ENCODE results near the gene UQCC2.

UQCC2 gene

DNA sequence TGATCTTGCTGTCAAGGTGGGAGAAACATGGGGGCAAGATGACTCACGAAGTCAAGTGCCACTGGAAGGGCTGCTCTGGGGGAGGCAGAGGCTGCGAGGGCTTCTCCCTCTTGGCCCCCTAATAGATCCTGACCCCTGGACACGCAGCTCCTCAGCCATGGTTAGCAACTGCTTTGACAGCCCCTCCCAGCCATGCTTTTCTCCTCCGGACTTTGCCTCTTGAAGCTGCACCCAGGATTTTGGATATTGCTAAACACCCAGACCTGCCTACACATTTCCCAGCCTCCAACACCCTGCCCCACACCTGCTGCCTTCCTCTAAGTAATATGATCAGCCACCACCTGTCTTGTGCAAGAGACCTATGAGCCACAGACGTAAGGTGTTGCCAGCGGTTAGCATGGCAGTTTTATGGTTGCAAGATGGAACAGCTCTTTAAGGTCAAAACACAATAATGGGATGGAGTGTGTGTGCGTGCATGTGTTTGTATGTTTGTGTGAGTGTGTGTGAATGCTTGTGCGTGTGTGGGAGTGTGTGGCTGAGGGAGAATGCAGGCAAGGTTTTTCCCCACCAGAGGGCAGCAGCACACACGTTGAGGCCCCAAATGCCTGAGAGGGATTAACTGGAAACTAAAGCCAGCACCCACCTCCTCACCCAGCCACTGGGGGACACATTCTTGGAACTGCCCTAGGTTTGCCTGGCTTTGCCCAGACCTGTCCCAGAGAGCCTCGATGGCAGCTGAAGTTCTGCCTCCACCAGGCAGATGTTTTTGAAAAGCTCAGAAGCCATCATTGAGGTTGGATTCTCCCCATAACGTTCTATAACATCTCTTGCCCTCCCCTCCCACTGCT, 32.7 kb upstream of the UQCC2 start:
- peak; percentile 89 for DNase-seq

DNA sequence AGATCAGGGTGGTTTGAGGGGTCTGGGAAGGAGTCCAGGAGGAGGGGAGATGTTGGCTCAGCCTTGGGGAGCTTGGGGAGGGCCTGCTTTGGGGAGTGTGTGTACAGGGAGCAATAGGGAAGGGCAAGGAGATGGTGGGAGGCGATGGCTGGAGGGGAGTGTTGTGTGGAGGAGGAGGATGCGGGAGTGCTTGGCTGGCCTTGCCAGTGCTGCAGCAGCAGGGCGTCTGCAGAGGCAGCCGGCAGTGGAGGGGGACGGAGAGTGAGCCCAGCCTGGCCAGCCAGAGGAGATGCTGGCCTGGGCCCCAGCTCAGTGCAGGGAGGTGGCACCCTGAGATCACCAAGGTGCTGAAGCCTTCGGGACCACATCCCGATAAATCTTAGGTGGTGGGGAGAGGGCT, 31.3 kb upstream of the UQCC2 start:
- DNase-seq: peak; percentile 44

DNA sequence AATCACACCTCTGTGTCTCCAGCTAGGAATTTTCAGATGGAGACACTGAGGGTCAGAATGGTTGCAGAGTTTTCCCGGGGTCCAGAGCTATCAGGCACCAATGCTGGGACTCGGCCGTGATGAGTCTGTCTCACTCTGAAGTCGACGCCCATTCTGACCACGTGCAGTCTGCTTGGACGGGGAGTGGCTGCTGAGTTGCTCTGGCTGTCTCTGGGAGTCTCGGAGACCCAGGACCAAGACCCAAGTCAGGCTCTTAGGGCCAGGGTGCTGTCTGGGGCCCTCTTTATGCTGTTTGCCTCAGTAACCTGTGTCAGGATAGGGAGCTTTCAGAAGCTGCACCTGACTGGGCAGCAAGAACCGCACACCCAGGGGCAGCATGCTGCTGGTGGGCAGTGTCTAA, 30.6 kb upstream of the UQCC2 start:
- no peak for DNase-seq

DNA sequence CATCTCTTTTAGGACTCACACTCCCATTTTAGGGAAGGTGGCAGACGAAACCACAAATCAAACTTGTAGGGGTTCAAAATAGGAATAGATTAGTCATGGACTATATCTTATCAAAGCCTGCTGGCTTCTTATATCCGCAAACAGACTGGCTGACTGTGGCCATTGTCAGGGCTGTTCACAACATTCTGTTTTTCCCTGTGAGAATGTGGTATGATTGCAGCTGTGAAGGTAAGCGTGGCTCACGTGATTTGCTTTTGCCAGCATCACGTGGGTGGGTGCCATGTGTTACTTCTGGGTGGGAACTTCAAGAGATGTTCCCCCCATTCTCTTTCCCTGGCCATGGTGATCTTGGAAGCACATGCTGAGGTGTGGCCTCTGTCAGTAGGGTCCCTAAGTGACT, 29.3 kb upstream of the UQCC2 start:
- DNase-seq: no peak

DNA sequence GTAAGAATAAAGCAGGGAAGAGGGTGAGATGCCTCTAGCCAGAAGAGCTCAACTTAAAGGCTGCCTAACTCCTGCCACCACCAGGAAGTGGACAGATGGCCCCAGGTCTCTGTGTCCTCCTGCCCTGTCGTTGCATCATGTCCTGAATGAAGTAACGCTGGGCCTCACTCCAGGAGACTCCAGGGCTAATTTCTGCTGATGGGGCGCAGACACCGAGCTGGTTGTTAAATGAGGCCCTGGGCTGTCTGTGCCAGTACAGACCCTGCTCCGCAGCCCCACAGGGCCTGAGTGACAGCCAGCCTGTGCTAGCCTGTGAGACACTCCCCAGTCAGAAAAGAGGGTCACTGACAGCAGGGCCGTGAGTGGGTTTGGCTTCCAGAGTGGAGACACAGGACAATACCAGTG, 28.7 kb upstream of the UQCC2 start:
- DNase-seq: peak; percentile 13

DNA sequence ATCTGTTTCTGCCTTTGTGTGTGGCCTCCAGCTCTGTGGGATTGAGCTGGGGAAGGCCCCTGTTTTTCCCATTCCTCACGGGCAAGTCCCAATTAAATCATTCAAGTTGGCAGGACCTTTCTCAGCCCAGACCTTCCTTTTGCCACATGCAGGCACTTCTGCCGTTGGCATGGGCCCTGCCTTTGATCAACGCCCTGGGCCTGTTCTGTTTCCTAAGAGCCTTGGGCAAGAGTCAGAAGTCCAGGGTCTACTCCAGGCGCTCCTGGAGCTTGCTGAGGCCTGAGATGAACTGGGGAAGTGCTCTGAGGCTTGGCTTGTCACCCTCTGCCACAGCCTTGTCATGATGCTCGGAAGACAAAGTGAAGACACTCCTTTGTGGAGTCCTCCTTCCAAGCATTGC, 28.1 kb upstream of the UQCC2 start:
- no peak for DNase-seq

DNA sequence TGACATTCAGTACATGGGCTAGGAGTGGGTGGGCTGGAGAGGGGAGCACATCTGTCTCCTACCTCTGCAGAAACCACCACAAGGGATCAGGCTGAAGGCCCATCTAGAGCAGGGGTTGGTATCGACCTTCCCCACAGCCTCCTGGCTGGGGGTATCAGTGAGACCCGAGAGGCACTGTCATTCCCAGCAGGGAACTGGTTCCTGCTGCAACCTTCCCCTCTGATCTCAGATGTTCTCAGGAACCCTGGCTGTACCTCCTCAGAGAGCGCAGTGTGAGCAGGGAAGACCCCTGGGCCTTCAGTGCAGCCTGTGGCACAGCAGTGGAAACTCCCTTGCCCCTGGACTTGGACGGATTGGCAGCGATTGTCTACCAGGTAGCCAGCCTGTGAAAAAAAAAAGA, 27.4 kb upstream of the UQCC2 start:
- DNase-seq: no peak

DNA sequence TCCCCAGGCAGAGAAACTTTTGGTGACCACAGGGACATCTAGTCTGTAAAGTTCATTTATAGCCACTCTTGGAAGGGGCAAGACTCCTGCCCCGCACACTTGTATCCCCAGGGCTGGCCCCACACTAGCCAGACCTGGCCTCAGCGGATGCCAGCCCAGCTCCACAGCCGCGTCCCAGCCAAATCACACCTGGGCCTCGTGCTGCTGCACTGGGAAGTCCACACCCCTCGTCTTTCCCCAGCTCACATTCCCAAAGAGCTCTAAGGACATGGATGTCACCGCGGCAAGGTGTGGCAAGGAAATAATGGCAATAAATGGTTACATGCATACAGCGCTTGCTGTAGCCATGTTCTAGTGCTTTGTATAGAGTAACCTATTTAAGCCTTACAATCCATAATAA, 26.7 kb upstream of the UQCC2 start:
- DNase-seq: no peak

DNA sequence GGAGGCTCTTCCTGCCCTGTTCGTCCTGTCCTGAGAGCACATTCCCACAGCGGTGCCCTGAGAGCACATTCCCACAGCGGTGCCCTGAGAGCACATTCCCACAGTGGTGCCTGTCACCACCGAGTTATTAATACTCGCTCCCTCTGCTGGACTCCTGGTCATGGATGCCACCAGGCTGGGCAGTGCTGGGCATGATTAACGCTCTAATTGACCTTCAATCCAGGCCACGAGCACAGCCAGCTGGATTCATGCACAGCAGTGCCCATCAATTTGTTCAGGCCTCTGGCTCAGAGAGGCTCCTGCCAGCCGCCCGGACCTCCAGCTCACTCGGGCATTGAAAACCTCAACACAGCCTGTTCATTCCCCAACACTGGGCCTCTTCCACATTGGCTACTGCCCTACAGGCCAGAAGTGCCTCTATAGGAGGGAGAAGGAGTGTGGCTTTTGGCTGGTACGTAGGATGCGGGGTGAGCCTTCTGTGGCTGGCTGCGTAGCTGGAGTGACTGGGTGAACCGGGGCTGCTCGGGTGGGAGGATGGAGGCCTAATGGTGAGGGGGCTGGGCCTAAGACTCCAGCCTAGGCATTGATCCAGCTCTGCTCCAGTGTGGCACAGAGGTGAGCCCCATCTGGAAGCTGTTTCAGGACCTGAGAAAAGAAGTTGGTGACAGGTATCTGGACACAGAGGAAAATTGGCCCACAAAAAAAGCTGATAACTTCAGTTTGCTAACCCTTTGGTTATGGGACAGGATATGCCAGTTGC, 25.9 kb upstream of the UQCC2 start:
- DNase-seq: no peak

DNA sequence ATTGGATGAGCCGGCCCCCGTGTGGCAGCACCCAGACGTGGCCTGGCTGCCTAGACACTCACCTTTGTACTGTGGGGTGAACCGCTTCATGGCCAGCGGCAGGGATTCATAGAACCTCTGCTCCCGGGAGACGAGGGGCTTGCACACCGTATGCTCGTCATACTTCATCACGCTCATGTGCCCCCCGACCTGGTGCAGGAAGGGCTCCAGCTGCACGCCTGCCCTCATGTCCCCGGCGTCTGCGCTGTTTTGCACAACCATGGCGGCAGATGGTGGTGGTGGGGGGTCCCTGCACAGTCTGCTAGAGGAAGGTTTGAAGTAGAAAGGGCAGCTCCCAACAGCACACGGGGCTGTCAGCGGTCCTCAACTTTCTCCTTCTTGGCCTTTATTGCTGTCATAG, 23.7 kb upstream of the UQCC2 start:
- no peak for DNase-seq

DNA sequence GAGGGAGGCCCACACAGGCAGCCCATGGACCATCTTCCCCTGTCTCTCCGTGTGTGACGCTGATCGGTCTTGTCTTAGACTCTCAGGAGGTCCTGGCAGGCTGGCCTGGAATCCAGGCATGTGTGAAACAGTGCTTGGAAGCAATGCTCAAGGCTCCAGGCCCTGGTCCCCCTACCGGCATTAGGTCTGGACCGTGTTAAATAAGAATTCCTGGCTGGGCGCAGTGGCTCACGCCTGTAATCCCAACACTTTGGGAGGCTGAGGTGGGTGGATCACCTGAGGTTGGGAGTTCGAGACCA, 22.2 kb upstream of the UQCC2 start:
- DNase-seq: no peak

DNA sequence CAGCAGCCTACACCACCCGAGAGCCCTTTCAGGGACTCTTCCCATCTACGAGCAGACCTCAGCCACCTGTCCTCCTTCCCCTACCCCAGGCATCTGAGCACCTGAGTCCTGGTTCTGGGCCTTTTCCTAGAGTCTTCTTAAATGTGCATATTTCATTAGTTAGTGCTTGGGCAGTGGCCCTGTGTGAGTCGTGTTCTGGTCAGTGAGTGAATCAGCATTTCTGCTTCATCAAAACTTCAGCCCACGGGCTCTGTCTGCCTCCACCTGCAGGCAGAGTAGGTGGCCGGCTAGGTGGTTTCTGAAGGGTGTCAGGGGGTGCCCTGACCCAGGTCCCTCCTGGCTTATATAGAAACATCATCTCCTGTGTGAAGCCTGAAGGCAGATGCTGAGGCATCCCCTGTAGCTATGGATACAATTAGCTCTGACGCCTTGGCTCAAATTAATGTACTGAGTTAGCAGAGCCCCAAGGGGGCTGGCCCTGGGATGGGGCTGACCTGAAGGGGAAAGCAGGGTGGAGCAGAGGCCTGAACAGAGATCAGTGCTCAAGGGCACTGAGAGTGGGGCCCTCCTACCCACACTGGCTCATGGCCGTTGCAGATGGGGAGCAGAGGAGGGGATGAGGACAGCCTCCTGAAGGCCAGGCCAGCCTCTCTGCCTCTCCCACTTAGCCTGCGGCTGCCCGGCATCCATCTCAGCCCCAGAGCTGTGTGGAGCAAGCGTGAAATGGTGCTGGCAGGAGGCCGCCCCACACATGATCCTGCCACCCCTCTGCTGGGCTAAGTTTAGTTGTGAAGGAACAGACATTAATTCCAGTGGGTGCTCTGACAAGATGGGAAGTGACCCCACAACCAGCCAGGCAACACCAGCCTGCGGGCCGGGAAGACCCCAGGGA, 21.6 kb upstream of the UQCC2 start:
- DNase-seq: no peak

DNA sequence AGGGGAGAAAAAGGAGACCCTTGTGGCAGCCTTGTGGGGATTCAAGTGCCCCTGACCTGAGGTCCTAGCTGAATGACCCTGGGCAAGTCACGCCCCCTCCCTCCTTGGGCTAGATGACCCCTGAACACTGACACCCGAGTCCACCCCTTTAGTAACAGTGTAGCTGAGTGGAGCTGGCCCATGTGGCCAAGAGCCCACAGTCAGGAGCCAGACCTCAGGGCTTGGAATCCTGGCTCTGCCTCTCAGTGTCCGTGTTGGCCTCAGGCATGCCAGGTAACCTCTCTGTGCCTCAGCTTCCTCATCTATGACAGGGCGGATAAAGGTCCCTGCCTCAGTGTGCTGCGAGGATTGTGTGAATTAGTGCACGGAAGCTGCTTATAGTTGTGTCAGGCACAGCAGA, 20.9 kb upstream of the UQCC2 start:
- no peak for DNase-seq

DNA sequence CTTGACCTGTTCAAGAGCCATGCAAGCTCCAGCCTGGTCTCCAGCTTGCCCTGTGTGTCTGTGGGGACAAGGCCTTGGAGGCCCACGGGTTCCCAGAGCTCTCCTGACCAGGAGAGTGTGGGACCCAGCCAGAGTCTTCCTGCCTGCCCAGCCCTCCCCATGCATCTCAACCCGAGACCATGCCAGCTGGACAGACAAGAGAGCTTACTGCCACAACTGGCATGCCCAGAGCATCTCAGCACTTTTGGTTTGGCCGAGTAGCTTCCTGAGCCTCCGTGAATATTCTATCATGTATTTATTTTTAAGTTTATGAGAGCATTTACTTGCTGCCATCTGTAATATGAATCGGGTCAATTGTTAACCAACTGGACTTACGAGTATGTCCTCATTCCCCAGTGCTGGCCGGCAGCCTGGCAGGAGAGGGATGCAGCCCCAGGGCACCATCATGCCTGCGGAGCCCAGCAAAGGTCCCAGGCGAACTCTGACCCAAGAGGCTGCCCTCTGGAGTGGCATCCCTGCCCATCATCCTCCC, 20.3 kb upstream of the UQCC2 start:
- DNase-seq: no peak

DNA sequence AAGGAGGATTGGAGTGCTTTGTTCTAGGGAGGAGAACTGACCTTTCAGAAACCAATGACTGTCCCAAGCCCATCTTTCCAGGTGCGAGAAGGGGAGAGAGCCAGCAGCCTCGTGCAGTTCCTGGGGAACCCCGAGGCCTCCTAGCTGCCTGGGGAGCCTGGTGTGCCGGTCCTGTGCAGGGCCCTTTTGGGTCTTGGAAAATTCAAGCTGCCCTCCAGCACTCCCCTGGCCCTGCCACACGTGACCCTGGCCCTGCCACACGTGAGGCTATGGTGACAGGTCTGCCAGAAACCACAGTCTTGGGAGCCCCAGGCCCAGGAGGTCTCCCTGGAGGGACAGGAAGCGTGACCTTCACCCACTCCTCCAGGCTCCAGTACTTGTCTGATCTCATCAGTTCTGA, 19.5 kb upstream of the UQCC2 start:
- DNase-seq: no peak

DNA sequence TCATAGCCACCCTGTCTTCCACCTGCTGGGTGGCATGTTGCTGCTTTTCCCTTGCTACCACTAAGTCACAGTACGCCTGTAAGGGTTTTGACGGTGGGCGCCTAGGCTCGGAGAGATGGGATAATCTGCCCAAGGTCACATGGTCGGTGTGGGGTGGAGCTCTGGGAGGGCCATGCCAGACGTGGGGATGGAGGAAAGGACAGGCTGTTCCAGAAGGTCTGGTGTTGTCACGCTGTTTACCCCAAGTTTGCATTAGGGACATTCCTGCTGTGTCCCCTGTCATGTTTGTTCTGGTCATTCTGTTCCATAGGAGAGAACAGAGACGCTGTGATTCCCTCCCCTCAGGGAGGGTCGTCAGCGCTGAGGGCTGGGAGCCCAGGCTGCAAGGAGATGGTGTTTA, 19.1 kb upstream of the UQCC2 start:
- DNase-seq: no peak

DNA sequence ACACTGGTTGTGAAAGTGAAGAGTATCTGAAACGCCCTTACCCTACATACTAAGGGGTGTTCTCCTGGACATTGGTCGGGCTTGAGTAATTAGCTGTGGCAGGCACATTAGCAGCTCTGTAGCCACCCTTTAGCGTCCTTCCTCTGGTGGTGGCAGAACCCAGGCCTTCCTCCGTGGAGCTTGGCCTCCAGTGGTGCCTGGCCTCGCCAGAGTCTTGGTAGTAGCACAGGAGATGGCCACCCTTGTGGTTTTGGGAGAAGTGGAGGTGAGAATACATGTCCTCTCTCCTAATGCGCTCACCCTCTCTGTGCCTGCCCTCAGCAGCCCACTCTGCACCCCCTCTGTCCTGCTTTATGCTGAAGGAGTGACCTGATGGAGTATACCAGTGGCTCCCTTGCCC, 17.6 kb upstream of the UQCC2 start:
- no peak for DNase-seq

DNA sequence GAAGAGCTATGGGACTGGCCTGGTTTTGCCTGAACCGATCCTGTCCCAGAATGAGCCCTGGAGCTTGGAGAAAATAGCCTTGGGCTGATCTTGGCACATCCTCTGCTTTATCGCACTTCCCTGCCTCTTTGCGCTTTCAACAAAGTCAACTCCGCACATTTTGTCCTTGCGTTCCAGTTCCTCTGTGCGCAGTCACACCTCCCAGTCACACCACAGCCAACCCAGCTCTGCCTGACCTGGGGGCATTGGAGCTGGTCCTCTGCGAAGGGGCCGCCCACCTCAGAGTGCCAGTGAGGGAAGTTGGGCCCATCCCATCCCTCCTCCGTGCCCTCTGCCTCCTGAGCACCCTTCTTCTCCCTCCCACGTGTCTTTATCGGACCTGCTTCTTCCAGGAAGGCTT, 16.9 kb upstream of the UQCC2 start:
- DNase-seq: no peak

DNA sequence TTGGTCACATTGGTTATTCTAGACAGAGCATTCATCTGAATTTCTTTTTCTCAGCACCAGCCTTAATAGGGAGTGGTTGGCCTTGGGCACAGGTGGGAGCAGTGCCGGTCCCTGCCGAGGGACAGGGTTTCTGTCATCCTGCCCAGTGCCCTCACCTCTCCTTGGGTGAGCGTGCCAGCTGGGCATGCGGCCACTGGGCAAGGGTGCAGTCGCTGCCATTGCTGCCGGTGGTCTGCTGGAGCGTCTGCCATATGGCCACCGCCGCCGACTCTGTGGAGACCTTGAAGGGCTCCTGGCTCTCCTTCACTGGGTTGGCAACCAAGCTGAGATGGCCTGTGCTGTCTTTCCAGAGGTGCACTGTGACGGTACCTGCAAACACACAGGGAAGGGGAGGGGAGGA, 16.4 kb upstream of the UQCC2 start:
- no peak for DNase-seq

DNA sequence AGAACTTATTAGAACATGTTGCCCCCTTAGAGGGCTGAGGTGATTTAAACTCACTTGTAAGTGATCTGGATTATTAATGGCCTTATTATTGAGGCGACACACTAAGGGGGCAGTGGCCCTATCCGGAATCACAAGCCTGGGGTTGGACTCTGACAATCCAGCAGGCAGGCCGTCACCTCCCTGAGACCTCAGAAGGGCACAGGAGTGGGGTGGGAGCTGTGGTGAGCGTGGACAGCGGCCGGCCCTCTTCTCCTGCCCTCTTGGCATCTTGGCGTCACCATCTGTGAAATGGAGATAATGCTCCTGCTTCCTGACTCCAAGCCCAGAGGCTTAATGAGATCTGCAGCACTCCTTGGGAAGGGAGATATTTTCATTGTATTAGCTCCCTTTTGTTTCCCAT, 15.6 kb upstream of the UQCC2 start:
- no peak for DNase-seq

DNA sequence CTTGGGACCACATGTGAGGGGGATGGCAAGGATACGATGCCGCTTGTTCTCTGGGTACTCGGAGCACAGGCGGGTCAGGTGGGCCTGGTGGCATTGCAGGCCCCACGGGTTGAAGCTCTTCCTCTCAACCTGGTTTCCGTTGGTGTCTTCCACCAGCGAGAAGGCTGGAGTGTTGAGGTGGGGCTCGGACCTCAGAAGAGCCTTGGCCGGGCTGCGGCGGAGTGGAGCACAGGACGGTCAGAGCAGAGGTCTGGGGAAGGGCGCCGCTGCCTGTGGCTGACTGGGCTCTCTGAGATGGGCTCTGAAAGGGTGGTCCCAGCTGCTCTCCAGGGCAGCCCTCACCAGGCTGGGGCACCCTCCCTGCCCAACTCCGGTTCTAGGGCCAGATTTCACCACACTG, 15.2 kb upstream of the UQCC2 start:
- DNase-seq: no peak

DNA sequence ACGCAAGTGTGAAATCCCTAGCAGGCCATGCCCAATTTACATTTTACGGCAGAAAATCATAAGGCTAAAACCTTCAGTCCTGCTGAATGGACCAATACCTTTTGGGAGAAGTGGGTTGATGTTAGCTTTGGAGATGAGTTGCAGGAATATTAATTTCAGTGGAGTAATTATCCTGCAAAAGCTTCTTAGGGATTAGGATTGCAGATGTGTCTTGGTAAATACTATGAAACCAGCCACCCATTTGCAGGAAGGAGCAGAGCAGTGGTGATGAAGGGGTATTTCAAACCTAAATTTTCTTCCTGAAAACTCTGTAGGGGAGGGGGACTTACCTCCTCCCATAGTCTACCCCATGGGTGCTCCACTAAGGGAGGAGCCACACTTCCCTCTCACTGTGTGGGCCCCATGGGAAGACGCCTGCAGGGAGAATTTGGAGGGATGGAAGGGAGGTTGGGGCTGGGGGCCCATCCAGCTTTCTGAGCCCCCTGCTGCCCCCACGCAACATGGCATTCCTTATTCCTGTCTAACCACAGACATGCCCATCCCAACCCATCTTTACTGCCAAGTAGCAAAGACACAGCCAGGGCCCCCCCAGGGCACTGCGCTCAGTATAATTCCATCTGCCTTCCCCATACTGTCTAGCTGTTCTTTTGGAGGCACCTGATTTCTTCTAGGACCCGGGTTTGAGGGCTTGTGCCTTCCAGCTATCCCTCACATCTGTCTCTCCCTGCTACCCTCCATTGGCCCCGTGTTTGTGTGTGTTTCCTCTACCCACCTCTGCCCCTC, 14.6 kb upstream of the UQCC2 start:
- DNase-seq: no peak

DNA sequence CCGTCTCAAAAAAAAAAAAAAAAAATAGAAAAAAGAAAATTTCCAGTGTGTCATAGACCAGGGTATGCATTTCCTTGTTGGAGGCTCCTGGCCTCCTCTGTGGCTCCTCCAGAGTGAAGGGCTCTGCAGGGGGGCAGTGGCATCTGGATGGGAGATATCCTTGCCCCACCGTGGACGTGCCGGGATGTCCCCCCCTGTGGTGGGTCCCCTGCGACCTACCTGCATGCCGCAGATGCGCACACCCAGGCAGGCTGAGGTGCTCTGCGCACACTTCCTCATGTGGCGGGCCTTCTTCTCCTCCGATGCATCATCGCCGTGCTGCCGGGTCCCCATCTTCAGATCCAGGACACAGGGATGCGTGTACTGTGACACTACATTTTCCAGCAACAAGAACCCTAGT, 13.7 kb upstream of the UQCC2 start:
- no peak for DNase-seq

Data from DMS 273 treated with DMSO at 0.1 percent for 48 hours (cell line).